Measurements from ENCODE around the gene AMER3. TPM values are rescaled to one million over a fixed set of nuclear protein-coding genes. Genes with fewer than 3 reads are reported as not detected.
A peak's percentile ranks its signal among the peaks of the same experiment; 100 is the strongest.

Gene AMER3
- total RNA-seq, 1 experiment from 2014 or later: not detected

- no peak for DNase-seq
- no peaks in the 10 kb centered on the region for H3K36me3 ChIP-seq
- H3K27me3 ChIP-seq: no peaks in the 10 kb centered on the region
- no peak overlapping the region for H3K4me3 ChIP-seq
- no peaks in the 10 kb centered on the region for H3K9me3 ChIP-seq
Measured at GRCh38 chr2:130764821-130765115, 9.4 kb downstream of the AMER3 start.

GRCh38 chr2:130765464-130765863 is 10.1 kb downstream of the AMER3 start:
- no peaks in the 10 kb centered on the region for H3K36me3 ChIP-seq
- DNase-seq: no peak
- no peaks in the 10 kb centered on the region for H3K27me3 ChIP-seq
- no peak overlapping the region for H3K4me3 ChIP-seq
- no peaks in the 10 kb centered on the region for H3K9me3 ChIP-seq

- Histone ChIP-seq H3K9me3 (no peaks in the 10 kb centered on the region), H3K36me3 (no peaks in the 10 kb centered on the region), H3K27me3 (no peaks in the 10 kb centered on the region), H3K4me3 (no peak overlapping the region)
- no peak for DNase-seq
Measured at GRCh38 chr2:130766037-130766436, 10.7 kb downstream of the AMER3 start.

- Histone ChIP-seq H3K9me3 (no peaks in the 10 kb centered on the region), H3K4me3 (no peak overlapping the region), H3K36me3 (no peaks in the 10 kb centered on the region), H3K27me3 (no peaks in the 10 kb centered on the region)
- DNase-seq: no peak
Measured at GRCh38 chr2:130766711-130767407, 11.5 kb downstream of the AMER3 start.

GRCh38 chr2:130767408-130767775 is 12.1 kb downstream of the AMER3 start:
- H3K9me3 ChIP-seq: no peaks in the 10 kb centered on the region
- no peak overlapping the region for H3K4me3 ChIP-seq
- no peak for DNase-seq
- H3K36me3 ChIP-seq: no peaks in the 10 kb centered on the region
- H3K27me3 ChIP-seq: no peaks in the 10 kb centered on the region

DNA sequence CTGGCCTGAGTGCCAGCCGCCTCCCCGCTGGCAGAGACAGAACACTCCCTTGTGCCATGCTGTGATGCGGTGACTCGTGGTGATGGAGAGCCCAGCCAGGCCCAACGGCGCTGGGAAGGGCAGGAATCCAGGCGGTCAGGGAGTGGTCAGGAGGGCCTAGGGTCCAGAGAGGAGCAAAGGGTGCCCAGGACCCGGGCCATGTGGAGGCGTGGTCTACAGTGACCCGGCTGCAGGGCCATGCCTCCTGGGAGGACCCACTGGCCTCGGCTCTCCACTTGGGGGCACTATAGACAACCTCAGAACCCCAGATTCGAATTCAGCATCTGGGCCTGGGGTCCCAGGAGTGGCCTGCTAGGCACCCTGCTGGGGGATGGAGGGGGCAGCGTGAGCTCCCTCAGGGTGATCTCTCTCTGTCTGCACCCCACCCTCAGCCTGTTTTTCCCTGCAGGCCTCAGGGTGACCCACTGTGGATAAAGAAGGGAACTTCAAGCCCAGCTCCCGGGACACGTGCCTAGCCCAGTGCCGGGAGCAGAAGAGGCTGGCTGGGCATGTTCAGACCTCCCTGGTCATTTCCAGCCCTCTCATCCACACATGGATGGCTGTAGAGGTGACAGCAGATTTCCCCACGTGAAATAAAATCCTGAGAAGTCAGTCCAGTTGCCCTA is 13.0 kb downstream of the AMER3 start:
- Histone ChIP-seq H3K4me3 (no peak overlapping the region), H3K27me3 (no peaks in the 10 kb centered on the region), H3K36me3 (no peaks in the 10 kb centered on the region), H3K9me3 (no peaks in the 10 kb centered on the region; the same call in 1 of the 2 replicates)
- DNase-seq: peak; percentile 34

- no peaks in the 10 kb centered on the region for H3K36me3 ChIP-seq
- H3K9me3 ChIP-seq: no peaks in the 10 kb centered on the region; the same call in 1 of the 2 replicates
- no peak overlapping the region for H3K4me3 ChIP-seq
- DNase-seq: no peak
- H3K27me3 ChIP-seq: no peaks in the 10 kb centered on the region
Measured at GRCh38 chr2:130769343-130769907, 14.1 kb downstream of the AMER3 start.

DNA sequence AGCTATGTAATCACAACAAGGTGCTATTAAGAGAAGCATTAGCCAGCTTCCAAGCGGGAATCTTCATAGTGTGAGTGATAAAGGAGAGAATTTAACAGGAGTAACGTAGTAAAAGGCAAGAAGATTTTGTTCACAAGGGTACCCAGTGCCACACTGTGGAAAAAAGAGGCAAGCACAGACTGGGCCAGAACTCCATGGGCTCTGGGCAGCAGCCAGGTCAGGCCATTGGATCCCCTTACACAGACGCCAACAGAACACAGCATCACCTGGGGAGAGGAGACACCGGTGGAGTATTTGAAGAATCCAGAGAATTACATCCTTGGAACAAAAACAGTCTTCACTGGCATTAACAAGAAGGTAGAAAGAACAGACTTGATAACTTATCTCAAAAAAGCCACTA is 21.2 kb downstream of the AMER3 start:
- no peak for DNase-seq
- H3K9me3 ChIP-seq: no peaks in the 10 kb centered on the region; the same call in 1 of the 2 replicates
- no peak overlapping the region for H3K4me3 ChIP-seq
- no peaks in the 10 kb centered on the region for H3K27me3 ChIP-seq
- no peaks in the 10 kb centered on the region for H3K36me3 ChIP-seq

GRCh38 chr2:130778781-130779180 is 23.4 kb downstream of the AMER3 start:
- H3K36me3 ChIP-seq: no peaks in the 10 kb centered on the region
- no peak for DNase-seq
- no peak overlapping the region for H3K4me3 ChIP-seq
- no peaks in the 10 kb centered on the region for H3K27me3 ChIP-seq
- no peaks in the 10 kb centered on the region for H3K9me3 ChIP-seq

- H3K9me3 ChIP-seq: no peaks in the 10 kb centered on the region
- DNase-seq: no peak
- no peaks in the 10 kb centered on the region for H3K27me3 ChIP-seq
- H3K4me3 ChIP-seq: no peak overlapping the region
- no peaks in the 10 kb centered on the region for H3K36me3 ChIP-seq
Measured at GRCh38 chr2:130785466-130786055, 30.2 kb downstream of the AMER3 start.

- Histone ChIP-seq H3K4me3 (no peak overlapping the region), H3K9me3 (no peaks in the 10 kb centered on the region), H3K36me3 (no peaks in the 10 kb centered on the region), H3K27me3 (no peaks in the 10 kb centered on the region)
- no peak for DNase-seq
Measured at GRCh38 chr2:130786076-130786475, 30.7 kb downstream of the AMER3 start.

DNA sequence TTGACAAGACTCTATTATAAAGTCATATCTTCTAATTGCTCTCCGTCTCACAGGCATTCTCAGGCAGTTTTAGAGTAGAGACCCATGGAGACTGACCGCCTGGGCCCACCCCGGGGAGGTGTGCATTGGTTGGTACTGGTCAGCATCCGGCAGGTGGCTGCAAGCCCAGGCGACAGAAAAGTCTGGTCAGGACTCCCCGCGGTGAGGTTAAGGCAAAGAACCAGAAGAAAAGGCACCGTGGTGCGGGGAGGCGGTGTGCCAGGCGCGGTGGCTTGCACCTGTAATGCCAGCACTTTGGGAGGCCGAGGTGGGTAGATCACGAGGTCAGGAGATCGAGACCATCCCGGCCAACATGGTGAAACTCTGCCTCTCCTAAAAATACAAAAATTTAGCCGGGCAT is 32.5 kb downstream of the AMER3 start:
- Histone ChIP-seq H3K27me3 (no peaks in the 10 kb centered on the region), H3K36me3 (no peaks in the 10 kb centered on the region), H3K4me3 (no peak overlapping the region), H3K9me3 (no peaks in the 10 kb centered on the region)
- DNase-seq: no peak

- H3K36me3 ChIP-seq: no peaks in the 10 kb centered on the region
- no peaks in the 10 kb centered on the region for H3K9me3 ChIP-seq
- H3K4me3 ChIP-seq: no peak overlapping the region
- DNase-seq: no peak
- no peaks in the 10 kb centered on the region for H3K27me3 ChIP-seq
Measured at GRCh38 chr2:130790312-130790711, 35.0 kb downstream of the AMER3 start.

- Histone ChIP-seq H3K27me3 (no peaks in the 10 kb centered on the region), H3K4me3 (no peak overlapping the region), H3K9me3 (no peaks in the 10 kb centered on the region), H3K36me3 (no peaks in the 10 kb centered on the region)
- no peak for DNase-seq
Measured at GRCh38 chr2:130790804-130791616, 35.7 kb downstream of the AMER3 start.

DNA sequence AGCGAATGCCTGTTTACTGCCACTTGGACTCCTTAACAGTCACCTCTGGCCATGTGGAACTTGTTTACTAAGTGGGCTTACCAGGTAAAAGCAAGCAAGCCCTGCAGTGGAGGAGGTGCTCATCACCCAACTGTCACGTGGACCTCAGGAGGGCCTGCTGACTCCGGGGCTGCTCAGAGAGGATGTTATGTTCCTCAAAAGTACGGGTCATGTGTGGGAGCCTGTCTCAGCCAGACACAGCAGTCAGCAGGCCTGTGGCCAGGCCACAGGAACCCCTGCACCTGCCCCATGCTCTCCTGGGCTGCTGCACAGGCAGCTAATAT is 36.2 kb downstream of the AMER3 start:
- H3K27me3 ChIP-seq: no peaks in the 10 kb centered on the region
- H3K4me3 ChIP-seq: no peak overlapping the region
- H3K36me3 ChIP-seq: no peaks in the 10 kb centered on the region
- DNase-seq: no peak
- no peaks in the 10 kb centered on the region for H3K9me3 ChIP-seq

DNA sequence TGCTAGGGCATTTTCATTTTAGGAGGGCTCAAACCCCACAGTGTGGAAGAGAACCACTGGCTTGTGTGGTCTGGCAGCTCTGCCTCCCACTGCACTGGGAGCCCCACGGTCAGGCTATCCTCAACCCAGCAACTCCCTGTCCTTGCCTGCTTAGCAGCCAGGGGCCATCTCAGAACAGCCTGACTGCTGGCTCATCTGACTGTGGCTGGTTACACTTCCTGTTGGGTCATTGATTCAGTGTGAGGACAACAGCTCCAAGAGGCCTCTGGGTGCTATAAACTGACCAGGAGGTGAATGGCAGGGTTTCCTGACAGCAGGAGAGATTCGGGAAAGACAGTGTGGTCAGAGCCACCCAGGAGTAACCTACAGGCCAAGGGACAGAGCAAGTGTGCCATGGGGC is 40.1 kb downstream of the AMER3 start:
- H3K27me3 ChIP-seq: no peaks in the 10 kb centered on the region
- DNase-seq: no peak

GRCh38 chr2:130796290-130796689 is 41.0 kb downstream of the AMER3 start:
- Histone ChIP-seq H3K27me3 (no peaks in the 10 kb centered on the region), H3K4me3 (no peak overlapping the region), H3K9me3 (no peaks in the 10 kb centered on the region), H3K36me3 (no peaks in the 10 kb centered on the region)
- DNase-seq: no peak

More for the DNA sequence above, 40.1 kb downstream of the AMER3 start:
- Histone ChIP-seq H3K36me3 (no peaks in the 10 kb centered on the region), H3K9me3 (no peaks in the 10 kb centered on the region), H3K4me3 (no peak overlapping the region)
